ENCODE data around the gene RTBDN. TPM values are rescaled to one million over a fixed set of nuclear protein-coding genes. Genes with fewer than 3 reads are reported as not detected.
A peak's percentile ranks its signal among the peaks of the same experiment; 100 is the strongest.

Gene RTBDN
- total RNA-seq, 1 experiment from 2014 or later, result 5.6 TPM

DNA sequence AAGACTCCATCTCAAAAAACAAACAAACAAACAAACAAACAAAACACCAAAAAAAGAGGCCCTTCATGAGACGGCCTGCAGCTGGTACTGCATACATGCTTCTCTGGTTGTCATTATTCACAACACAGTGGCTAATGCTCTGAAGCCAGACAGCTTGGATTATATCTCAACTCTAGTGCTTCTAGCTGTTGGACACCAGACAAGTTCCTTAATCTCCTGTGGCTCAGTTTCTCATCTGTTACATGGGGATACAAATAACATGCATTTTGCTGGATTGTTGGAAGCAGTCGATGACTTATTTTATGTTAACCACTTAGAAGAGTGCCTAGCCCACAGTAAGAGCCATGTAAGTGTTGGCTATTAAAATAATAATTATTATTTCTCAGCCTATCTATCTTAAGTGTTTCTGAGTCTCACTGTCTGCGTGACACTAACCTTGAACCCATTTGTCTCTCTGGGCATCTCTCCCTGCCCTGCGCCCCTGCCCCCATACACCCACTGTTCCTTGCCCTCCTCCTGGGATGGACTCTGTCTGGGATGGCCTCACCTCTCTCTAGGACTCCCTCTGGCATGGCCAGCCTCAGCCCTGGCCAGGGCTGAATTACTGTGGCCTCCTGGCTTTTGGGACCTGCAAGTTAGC is 46.2 kb downstream of the RTBDN start:
- H3K4me1 Mint-ChIP-seq, result peaks cover 28 to 29% of the 10 kb centered on the region in 2 experiments
- H2BK20ac ChIP-seq (ENCODE audit: low read depth, low read length, poor library complexity, severe bottlenecking), result no peak overlapping the region
- H3K9me3 ChIP-seq (ENCODE audit: control insufficient read depth, low read depth, low read length), result no peaks in the 10 kb centered on the region
- no peak overlapping the region for H2AFZ ChIP-seq (ENCODE audit: low read length)
- no peak overlapping the region for H4K91ac ChIP-seq (ENCODE audit: insufficient read length, low read depth, low read length)
- WGBS (ENCODE audit: extremely low coverage, insufficient read length, low lambda C conversion rate), result no CpG with 5 or more reads among the region's 4 CpGs
- H3K18ac ChIP-seq (ENCODE audit: insufficient read length, low read depth, low read length), result no peak overlapping the region
- peak overlapping the region in 1 of 3 experiments; percentile 57; a peak in 3 of 7 replicates for H3K27ac Mint-ChIP-seq
- H3K79me1 ChIP-seq (ENCODE audit: insufficient read depth, low read depth, low read length, poor library complexity, severe bottlenecking), result no peaks in the 10 kb centered on the region
- H3K4me3 Mint-ChIP-seq, result peak overlapping the region in 1 of 2 experiments; percentile 36; a peak in 1 of 5 replicates
- peaks cover 6% of the 10 kb centered on the region for H3K4me1 ChIP-seq (ENCODE audit: insufficient read depth, low read length)
- peaks cover 6% of the 10 kb centered on the region for H3K27me3 Mint-ChIP-seq (ENCODE audit: low read depth)
- no peak overlapping the region for H4K5ac ChIP-seq (ENCODE audit: insufficient read length, low read depth, low read length)
- no peak overlapping the region for H3K27ac ChIP-seq (ENCODE audit: insufficient read length, low read depth, low read length)
- H3K9ac ChIP-seq (ENCODE audit: extremely low read depth, insufficient read length, low read length), result no peak overlapping the region
- H3K27me3 ChIP-seq (ENCODE audit: insufficient read depth, low read length), result no peaks in the 10 kb centered on the region; the same call in 1 of the 2 replicates
- H2BK5ac ChIP-seq (ENCODE audit: insufficient read length, low read length), result no peak overlapping the region
- peaks cover 32% of the 10 kb centered on the region for H3K23me2 ChIP-seq (ENCODE audit: insufficient read length, low read depth, low read length, poor library complexity, severe bottlenecking)
- H3K4me2 ChIP-seq (ENCODE audit: insufficient read depth, insufficient read length, low read length), result no peak overlapping the region
- H3K14ac ChIP-seq (ENCODE audit: insufficient read depth, low read length), result no peak overlapping the region
- no peak overlapping the region for H2BK12ac ChIP-seq (ENCODE audit: insufficient read length, low read depth, low read length)
- H2BK15ac ChIP-seq (ENCODE audit: low read depth, low read length), result no peak overlapping the region
- no peak overlapping the region for H3K23ac ChIP-seq (ENCODE audit: insufficient read length, low read depth, low read length)
- no peaks in the 10 kb centered on the region for H3K9me3 Mint-ChIP-seq
- H4K20me1 ChIP-seq (ENCODE audit: control insufficient read depth, insufficient read depth, insufficient read length), result no peaks in the 10 kb centered on the region
- no peak overlapping the region for H2BK120ac ChIP-seq (ENCODE audit: low read depth, low read length, poor library complexity, severe bottlenecking)
- no peak overlapping the region for H4K8ac ChIP-seq (replicated peaks; ENCODE audit: insufficient read length, low read depth, low read length)
- TF ChIP-seq, protein P1, sequence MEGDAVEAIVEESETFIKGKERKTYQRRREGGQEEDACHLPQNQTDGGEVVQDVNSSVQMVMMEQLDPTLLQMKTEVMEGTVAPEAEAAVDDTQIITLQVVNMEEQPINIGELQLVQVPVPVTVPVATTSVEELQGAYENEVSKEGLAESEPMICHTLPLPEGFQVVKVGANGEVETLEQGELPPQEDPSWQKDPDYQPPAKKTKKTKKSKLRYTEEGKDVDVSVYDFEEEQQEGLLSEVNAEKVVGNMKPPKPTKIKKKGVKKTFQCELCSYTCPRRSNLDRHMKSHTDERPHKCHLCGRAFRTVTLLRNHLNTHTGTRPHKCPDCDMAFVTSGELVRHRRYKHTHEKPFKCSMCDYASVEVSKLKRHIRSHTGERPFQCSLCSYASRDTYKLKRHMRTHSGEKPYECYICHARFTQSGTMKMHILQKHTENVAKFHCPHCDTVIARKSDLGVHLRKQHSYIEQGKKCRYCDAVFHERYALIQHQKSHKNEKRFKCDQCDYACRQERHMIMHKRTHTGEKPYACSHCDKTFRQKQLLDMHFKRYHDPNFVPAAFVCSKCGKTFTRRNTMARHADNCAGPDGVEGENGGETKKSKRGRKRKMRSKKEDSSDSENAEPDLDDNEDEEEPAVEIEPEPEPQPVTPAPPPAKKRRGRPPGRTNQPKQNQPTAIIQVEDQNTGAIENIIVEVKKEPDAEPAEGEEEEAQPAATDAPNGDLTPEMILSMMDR (conservative IDR thresholded peaks at IDR 0.05), result no peak
- no peak overlapping the region for H3K56ac ChIP-seq (ENCODE audit: insufficient read length, low read depth, low read length)
- DNase-seq, result no peak
- no peak overlapping the region for H3T11ph ChIP-seq (ENCODE audit: low read length)
- no peaks in the 10 kb centered on the region for H3K79me2 ChIP-seq (ENCODE audit: insufficient read depth, low read length)
- H3K36me3 Mint-ChIP-seq (ENCODE audit: insufficient read depth in 1 of 3, low read depth in 3 of 3), result no peaks in the 10 kb centered on the region
- H2AK5ac ChIP-seq (ENCODE audit: insufficient read length, low read length), result no peak overlapping the region
- H3K4ac ChIP-seq (ENCODE audit: low read depth, low read length), result no peak overlapping the region

Measured in H9 (cell line).